Measurements from ENCODE around the gene CHD6.

- no peak for TF ChIP-seq CTCF (IDR thresholded peaks at IDR 0.05)
- no peak for TF ChIP-seq POLR2AphosphoS5 (IDR thresholded peaks at IDR 0.05)
These were observed 171.2 kb downstream of the CHD6 start for GRCh38 chr20:41447006-41447405.

Measured in sigmoid colon (tissue), 4 donors.